Measurements from ENCODE around the gene CREB3.

Gene CREB3

DNA sequence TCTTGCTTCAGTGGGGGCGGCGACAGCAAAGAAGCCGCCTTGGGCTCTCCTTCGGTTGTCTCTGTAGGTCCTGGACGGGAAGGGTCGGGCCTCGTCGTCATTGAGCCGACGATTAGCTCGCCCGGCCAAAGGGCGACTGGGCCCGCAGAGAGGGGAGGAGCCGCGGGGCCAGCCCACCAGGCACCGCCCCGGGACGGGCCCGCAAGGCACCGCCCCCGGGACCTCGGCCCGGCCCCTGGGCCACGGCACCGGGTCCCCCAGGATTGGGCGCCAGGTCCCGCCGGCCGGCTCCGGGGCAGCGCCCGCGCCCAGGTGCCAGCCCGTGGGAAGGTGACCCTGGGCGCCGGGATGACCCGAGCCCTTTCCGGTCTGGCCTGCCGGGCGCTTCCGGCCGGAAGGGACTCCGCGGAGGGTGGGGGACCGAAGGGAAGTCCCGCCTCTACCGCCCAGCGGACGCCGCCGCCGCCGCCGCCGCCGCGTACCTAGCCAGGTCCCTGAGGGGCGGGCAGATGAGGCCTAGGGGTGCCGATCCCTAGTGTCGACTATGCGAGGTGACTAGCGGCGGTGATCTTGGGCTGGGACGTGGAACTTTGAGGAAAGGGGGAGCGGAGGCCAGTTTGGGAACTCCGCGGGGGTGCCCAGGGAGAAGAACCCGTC is 16.5 kb downstream of the CREB3 start, which contains the start of the genes GBA2 and RGP1:
GBA2 (minus strand) TSS at position 371 of the 657 bp plus-strand sequence. CDS start 524 bp downstream, outside the sequence.
RGP1 (plus strand) TSS at position 430 of the 657 bp plus-strand sequence. CDS start 469 bp downstream, outside the sequence.
- no peak for DNase-seq (ENCODE audit: low read depth, low spot score)

DNA sequence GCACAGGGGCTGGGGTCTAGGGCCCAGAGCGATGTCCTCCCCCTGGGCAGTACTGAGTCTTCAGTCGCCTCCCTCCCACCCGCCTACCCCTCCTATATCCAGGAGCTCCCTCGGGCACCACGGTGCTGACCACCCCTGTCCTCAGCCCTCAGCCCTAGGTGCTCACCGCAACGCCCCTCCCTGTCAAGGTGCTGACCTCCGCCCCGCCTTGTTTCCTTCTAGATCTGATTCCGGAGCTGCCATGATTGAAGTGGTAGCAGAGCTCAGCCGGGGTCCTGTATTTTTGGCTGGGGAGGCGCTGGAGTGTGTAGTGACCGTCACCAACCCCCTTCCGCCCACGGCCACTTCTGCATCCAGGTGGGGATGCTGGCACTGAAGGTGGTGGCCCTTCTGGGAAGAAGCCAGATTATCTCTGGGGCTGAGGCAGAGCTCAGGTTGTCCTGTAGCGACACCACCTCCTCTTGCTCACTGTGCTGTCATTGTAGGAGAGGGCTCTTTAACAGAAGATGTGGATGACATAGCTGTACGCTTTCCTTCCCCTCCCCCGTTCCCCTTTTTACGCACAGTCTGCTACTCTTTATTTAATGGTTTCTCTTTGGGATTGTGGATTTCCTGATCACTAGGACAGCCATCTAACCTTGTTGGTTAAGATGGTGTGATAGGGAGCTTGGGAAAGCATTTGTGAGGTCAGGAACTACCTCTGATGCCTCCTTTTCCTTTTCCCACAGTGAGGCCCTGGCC is 17.2 kb downstream of the CREB3 start:
- DNase-seq (ENCODE audit: low read depth, low spot score) = no peak

DNA sequence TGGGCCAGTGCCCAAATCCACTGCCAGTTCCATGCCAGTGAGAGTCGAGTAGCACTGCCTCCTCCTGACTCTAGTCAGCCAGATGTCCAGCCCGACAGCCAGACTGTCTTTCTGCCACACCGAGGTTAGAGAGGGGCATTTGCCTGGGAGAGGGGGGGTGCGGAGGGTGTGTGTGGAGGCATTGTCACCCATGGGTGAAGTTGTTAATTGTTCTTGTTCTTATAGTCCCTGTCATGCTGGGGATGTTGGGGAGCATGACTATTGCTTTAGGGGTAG is 17.7 kb downstream of the CREB3 start:
- DNase-seq (ENCODE audit: low read depth, low spot score) = no peak

DNA sequence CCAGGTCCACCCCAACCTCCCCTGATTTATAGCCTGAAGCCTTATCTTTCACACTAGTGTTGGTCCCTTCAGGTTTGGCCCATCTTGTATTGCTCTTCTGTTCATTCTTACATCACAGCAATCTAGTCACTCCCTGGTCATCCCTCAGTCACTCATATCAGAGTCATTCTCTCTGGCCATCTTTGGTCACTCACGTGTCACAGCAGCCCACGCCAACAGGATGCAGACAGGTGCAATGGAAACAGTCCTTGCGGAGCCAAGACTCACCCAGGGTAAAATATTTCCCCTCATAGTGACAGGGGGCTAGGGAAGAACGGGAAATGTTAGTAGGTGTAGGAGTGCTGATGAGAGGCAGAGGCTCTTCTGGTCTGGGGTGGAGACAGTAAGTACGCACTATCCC is 21.0 kb downstream of the CREB3 start:
- DNase-seq (ENCODE audit: low read depth, low spot score) = no peak

DNA sequence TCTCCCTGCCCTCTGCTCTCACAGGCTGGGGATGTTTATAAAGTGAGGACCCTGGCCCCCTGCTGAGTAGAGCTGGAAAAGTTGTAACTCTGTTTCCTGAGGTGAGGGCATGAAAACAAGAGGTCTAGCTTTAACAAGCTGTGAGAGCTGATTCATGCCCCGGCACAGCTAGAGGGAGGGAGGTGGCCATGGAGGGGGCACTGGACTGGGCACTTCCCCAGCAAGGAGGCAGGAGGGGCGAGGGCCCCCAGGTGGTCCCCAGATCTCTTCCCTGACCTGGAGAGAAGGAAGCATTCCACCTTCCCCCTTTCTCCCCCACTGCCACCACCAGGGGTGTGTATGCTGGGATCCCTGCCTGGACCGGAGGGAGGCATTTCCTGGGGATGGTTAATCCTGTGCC is 21.8 kb downstream of the CREB3 start, which contains the start of gene MSMP:
MSMP (minus strand) TSS at position 13 of the 400 bp plus-strand sequence. CDS start 147 bp downstream, outside the sequence.
- DNase-seq (ENCODE audit: low read depth, low spot score) = no peak

DNA sequence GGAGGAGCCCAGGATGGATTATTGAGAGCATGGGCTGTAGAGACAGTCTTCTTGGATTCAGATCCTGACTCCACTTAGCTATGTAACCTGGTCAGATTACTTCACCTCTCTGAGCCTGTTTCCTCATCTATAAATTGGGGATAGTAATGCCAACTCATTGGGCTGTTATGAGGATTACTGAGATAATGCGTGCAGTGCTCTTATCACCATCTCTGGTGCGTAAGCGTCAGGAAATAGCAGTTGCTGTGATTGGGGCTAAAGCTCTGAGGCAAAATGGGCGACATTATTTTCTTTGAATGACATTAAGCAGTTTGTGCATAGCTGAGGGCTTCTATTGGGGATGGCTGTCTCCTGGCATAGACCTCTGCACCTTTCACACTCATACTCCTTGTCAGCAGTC is 22.6 kb downstream of the CREB3 start:
- DNase-seq (ENCODE audit: low read depth, low spot score) = no peak

DNA sequence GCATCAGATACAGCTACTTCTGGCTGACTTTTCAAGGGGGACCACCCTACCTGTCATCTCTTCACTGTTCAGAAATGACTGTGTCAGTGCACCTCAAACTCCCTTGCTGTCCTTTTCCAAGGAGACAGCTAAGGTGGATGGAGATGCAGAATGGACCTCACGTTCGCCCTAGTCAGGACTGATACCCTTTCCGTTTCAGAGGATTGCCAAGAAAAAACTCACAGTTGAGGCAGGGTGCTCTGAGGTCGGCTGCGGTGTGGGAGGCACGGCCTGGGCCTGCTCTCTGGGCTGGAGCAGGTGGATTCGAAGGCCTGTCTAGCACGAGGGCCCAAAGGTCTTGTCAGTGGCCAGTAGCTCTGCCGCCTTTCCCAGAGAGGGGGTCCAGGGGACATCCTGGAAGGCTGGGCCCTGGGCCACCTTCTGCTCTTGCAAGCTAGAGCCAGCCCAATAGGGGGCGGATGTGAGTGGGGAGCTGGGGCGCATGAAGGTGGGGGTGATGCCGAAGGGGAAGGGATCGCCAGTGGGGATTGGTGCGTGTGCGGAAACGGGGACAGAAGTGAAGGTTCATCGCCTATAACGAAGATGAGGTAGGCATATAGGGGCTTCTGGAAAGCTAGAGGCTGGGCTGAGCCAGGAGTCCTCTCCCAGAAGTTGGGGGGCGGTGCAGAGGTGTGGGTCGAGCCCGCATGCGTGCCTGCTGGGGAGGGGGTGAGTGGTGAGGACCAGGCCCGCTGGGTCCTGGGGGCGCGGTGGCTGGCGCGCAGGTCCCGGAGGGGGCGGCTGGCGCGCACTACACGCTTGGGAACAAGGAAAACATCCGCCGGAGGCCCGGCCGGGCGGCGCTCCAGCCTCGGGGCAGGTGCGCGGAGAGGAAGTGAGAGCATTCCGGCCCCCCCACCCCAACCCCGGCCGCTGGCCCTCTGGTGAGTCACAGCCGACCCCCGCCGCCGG is 24.1 kb downstream of the CREB3 start:
- DNase-seq (ENCODE audit: low read depth, low spot score) = no peak

DNA sequence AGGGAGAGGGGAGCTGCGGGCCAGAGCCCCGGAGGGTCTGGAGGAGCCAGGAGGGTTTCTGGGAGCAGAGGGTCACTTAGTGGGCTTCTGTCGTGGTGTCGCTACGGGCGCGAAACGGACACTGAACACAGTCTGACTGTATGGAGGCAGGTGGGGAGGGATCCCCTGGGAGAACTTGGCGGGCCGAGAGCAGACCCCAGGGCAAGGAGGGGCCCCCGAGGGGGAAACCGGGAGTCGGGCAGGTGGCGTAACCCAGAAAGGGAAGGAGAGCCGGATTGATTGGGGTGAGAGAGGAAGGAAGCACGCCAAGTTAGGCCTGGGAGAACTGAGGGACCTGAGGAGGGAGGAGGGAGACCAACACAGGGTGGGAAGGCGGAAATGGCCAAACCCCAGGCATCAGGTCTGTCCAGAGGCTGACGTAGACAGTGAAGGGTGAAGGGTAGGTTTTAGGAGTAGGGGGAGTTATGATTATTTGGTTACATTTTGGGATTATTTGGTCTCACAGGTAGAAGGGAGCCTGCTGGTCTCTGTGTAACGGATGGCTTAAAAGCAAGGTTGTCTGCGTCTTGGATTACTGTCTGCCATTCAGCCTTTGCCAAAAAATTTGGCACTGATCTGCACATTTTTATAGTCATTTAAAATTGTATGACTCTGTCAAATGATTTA is 24.9 kb downstream of the CREB3 start:
- DNase-seq (ENCODE audit: low read depth, low spot score) = no peak

DNA sequence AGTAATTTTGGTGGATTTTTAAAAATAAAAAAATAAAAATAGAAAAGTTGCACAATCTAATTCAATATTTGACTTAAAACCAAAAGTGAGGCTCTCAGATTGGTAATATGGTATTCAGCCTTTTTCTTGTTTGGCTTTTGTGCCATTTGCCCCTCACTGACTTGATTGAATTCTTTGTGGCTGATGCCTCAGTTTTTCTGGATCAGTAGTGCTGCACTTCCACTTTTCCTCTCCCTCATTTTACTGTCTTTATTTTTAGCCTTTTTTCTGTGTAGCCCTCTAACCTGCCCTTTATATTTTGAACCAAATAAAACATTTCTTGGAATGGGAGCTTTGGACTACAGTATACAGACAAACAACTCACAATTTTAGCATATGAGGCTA is 25.4 kb downstream of the CREB3 start:
- no peak for DNase-seq (ENCODE audit: low read depth, low spot score)

DNA sequence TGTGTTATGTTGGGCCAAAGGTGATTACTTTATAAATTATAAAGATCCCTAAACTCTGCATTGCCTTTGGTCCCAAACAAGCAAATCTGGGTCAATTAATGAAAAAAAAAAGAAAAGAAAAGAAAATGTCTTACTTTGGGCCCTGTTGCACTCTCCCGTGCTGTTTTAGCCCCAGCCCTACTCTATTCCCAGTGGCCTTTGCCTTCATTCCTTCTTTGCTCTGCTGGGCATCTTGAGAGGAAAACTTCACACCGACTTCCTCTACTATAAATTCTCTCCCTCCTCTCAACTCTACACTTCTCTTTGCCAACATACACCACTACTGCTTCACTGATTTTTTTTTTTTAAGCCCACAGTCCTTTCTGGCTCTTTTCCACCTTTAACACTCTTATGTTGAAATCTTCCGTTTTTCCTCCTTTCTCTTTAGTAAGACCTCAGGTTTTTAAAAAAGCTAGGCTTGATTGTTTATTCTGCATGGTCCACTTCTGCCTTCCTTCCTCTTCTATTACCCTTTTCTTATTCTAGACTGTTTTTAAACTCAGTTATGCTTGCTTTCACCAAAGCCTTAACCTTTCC is 26.1 kb downstream of the CREB3 start:
- DNase-seq (ENCODE audit: low read depth, low spot score) = no peak

DNA sequence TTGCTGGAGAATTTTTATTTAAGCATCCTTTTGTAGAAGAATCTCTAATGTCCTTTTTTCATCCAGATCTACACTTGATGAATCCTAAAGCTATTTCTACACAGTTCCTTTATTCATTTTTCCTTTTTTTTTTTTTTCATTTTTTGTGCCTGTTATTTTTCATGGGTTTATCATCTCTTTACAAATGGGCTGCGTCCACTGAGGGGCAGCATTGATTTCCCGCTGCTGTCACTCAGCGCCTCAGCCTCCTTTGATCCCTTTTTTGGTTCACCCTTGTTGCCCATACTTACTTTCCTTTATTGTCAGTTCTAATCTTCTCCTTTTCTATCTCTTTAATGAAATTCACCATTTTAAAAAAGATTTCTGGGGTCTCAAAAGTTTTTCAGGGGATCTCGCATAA is 27.3 kb downstream of the CREB3 start:
- no peak for DNase-seq (ENCODE audit: low read depth, low spot score)

DNA sequence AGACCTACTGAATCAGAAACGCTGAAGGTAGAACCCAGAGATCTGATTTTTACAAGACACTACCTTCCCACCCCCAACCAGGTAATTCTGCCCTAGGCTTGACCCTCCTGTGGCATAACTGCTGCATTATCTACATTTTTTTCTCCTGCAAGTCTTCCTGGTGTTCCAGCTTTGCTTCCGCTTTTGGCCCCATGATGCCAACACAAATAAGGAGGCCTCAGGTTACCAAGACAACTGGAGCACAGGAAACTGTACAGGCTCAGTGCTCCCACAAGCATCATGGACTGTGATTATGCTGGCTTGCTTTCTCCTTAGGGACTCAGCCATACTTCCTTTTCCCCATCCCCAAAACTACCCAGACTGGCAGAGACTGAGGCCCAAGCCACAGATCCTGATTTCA is 28.2 kb downstream of the CREB3 start:
- DNase-seq (ENCODE audit: low read depth, low spot score) = no peak

DNA sequence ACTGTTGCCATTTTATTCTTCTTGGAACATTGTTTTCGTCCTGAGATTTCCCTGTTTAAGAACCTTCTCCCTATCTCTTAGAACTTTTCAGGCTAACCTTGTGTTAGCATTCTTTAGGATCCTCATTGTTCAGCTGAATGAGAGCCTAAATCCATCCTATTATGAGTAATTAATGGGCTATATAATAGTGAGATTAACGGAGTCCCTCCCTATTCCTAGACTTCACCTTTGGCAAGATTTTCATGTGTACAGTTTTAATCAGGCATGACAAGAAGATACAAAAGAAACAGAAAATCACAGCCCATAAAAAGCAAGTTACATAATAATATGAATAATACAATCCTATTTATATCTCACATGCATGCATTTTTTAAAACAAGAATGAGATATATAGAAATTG is 30.7 kb downstream of the CREB3 start:
- no peak for DNase-seq (ENCODE audit: low read depth, low spot score)

DNA sequence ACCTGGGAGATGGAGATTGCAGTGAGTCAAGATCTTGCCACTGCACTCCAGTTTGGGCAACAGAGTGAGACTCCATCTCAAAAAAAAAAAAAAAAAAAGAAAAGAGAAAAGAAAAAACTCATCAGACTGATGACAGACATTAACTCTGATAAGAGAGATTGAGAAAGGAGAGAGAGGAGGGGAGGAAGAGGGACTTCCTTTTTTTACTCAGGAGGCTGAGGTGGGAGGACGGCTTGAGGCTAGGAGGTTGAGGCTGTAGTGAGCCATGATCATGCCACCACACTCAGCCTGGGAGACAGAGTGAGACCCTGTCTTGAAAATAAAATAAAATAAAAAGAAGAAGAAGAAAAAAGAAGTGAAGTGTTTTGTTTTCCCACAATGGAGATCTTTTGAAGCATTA is 31.3 kb downstream of the CREB3 start:
- DNase-seq (ENCODE audit: low read depth, low spot score) = no peak

DNA sequence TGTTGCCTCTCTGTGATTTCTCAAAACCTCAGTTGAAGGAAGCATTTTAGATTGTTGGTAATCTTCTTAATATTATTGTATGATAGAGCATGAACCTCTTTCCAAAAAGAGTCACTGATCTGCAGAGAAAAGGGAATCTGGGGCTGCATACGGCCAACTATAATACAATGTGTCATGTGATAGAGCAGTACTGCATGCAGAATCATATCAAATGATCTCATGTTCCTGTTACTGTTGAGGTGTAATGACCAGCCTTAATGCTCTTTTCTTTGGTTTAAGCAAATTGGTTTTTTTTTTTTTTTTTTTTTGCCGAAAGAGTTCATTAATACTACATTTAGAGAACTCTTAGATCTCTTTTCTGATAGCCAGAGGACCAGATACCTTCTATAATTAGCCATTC is 34.5 kb downstream of the CREB3 start:
- DNase-seq (ENCODE audit: low read depth, low spot score) = no peak

DNA sequence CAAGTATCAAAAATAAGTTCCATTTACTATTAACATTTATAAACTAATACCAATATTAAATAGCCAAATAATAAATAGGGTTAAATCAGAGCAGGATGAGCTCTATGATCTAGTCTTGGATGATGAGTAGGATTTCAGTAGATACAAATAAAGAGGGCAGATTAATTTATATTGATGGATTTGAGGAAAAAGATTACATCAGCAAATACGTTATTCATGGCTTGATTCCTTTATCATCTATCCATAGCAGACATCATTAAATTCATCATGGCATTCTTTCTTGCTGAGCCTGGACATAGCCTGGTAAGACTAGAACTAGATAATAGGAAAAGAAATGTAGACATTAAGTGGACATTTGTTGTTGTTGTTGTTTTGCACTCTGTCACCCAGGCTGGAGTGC is 35.0 kb downstream of the CREB3 start:
- no peak for DNase-seq (ENCODE audit: low read depth, low spot score)

DNA sequence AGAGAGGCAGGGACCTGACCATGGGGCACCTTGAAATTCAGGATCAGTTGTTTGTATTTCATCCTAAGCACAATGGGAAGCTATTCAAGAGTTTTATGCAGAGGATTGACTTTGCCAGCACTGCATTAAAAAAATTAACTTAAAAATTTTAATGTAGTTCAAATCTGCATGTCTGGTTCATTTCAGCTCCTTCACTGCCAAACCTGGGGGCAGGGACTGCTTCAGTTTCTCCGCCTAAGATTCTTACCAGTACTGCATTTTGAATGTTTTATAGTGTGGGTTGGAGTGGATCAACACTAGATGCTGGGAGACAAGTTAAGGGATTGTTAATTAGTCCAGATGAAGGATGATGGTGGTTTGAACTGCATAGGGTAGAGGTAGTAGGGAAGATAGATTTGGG is 37.3 kb downstream of the CREB3 start:
- no peak for DNase-seq (ENCODE audit: low read depth, low spot score)

DNA sequence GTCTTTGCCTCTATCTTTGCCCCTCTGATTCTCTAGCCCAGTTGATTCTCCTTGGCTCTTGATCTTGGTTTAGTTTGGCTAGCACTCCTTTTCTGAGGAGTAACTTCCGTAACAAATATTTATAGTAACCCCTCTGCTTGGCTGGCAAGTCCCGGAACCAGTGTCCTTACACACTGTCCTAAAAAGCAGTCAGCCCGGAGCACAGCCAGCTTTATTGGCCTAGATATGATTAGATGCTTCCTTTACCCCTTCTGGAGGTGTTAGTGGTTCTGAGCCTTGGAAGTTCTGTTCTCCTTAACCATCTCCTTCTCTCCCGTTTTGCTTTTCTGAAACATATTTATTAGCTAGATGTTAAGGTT is 38.6 kb downstream of the CREB3 start:
- no peak for DNase-seq (ENCODE audit: low read depth, low spot score)

DNA sequence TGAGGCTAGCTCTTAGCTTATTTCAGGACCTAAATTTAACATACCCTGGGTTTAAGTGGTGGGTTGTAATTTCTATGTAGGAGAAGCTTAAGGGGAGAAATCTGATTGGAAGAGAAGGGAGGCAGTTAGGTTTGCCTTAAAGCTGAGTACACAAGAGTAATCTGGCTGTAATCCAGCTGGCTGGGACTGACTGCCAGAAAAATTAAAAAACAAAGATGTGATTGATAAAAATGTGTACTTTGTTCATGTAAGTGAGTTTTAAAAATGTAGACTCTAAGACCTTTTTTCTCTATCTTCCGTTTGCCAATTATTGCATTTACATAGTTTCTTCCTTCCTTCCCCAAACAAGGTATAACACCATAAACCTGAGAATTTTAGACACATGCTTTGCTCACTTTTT is 39.1 kb downstream of the CREB3 start:
- no peak for DNase-seq (ENCODE audit: low read depth, low spot score)

DNA sequence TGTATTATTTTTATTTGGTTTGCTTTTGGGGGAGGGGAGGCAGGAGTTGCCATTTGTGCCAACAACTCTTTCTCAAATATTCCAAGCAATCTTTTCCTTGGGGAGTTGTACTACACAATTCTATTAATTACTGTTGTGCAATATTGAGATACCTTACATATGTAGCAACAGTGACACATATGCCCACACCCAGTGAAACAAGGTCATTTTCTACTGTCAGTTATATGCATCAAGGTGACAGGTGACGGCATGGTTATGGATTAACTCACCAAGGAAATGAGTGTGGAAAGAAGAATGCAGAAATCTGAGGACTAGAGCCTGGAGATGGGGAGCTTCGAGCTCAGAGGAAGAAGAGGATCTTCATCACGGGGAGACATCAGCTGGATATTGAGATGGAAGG is 39.5 kb downstream of the CREB3 start:
- no peak for DNase-seq (ENCODE audit: low read depth, low spot score)

DNA sequence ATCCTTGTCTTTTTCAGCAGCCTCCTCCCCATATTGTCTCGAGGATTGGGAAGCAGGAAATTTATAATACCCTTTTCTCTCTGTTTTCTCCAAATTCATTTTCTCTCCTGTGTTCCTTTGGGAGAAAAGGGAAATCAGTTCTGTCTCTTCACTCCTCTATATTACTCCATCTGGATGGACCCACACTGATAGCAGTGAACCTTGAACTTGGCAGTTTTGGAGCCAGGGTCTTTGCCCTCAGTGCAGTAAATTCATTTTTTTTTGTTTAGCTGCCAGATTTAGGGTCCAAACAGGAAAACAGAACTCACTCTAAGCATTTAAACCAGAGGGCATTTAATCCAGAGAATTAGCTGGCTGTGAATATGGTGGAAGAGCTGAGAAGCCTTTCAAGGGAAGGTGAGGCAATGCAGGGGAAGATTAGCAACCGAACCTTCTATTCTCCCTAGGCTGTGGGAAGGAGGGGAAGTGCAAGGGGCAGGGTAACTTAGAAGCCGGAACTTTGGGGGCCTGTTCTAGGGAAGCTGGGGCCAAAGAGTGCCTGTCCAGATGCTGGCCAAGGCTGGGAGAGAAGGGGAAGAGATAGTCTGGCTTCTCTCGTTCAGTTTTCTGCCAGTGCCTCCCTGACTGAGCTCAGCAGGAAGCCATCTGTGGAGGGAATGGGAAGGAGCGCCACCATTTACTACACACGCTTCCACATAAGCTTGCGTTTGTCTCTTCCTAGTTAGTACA is 42.6 kb downstream of the CREB3 start:
- no peak for DNase-seq (ENCODE audit: low read depth, low spot score)
